NCI-H524 (cell line): ENCODE measurements around the gene UCHL5.
"Not testable (repeated sequence)": the region's sequence is repeated elsewhere in the genome, so short reads cannot be mapped to it uniquely, and the experiment has no call there.

Source experiments
- DNase-seq, 2 experiments: peaks; one replicate each; lab custom pipeline; 2025; lab: John Stamatoyannopoulos, UW

Gene UCHL5

GRCh38 chr1:193011406-193011805, 47.8 kb downstream of the UCHL5 start:
- no peak for DNase-seq

GRCh38 chr1:193009501-193009900, 49.7 kb downstream of the UCHL5 start:
- no peak for DNase-seq

GRCh38 chr1:193005785-193006184, 53.4 kb downstream of the UCHL5 start:
- DNase-seq: no peak

GRCh38 chr1:192998536-192998935, 60.6 kb downstream of the UCHL5 start:
- peak in 1 of 2 experiments; percentile 6 for DNase-seq

GRCh38 chr1:192994141-192994540, 65.0 kb downstream of the UCHL5 start:
- DNase-seq: no peak

- no peak for DNase-seq
Observed at GRCh38 chr1:192993426-192994085, 65.6 kb downstream of the UCHL5 start.

- not testable (repeated sequence) for DNase-seq
Observed at GRCh38 chr1:192986748-192987334, 72.3 kb downstream of the UCHL5 start.

- no peak for DNase-seq
Observed at GRCh38 chr1:192986110-192986747, 72.9 kb downstream of the UCHL5 start.

- DNase-seq: no peak
Observed at GRCh38 chr1:192984080-192984479, 75.1 kb downstream of the UCHL5 start.

GRCh38 chr1:192983349-192983980, 75.7 kb downstream of the UCHL5 start:
- no peak for DNase-seq

- no peak for DNase-seq
Observed at GRCh38 chr1:192980856-192981255, 78.3 kb downstream of the UCHL5 start.

GRCh38 chr1:192980334-192980733, 78.8 kb downstream of the UCHL5 start:
- DNase-seq: not testable (repeated sequence)

GRCh38 chr1:192979542-192979941, 79.6 kb downstream of the UCHL5 start:
- DNase-seq: no peak

GRCh38 chr1:192978195-192978710, 80.9 kb downstream of the UCHL5 start:
- no peak for DNase-seq

- DNase-seq: peak; percentile 41 to 68
Observed at GRCh38 chr1:192977089-192977706, 82.0 kb downstream of the UCHL5 start.

- DNase-seq: no peak
Observed at GRCh38 chr1:192976576-192976975, 82.6 kb downstream of the UCHL5 start.

GRCh38 chr1:192974701-192975100, 84.5 kb downstream of the UCHL5 start:
- no peak for DNase-seq

- no peak for DNase-seq
Observed at GRCh38 chr1:192973988-192974387, 85.2 kb downstream of the UCHL5 start.

GRCh38 chr1:192973202-192973601, 86.0 kb downstream of the UCHL5 start:
- no peak for DNase-seq

- no peak for DNase-seq
Observed at GRCh38 chr1:192969091-192969490, 90.1 kb downstream of the UCHL5 start.

- no peak for DNase-seq
Observed at GRCh38 chr1:192968323-192968722, 90.8 kb downstream of the UCHL5 start.

GRCh38 chr1:192967901-192968300, 91.3 kb downstream of the UCHL5 start:
- no peak for DNase-seq
